GM12873 (cell line): ENCODE measurements around the gene MED4.

Source experiments
- TF ChIP-seq, protein P1 (sequence below): IDR thresholded peaks from 2 replicates; pipeline ENCODE4 v1.5.1; 2012; ENCODE audit warnings: low read depth, mild to moderate bottlenecking, moderate library complexity, low read length, control low read depth; ENCODE audit not compliant: insufficient read depth; ENCODE audit errors: missing control alignments

The MED4 gene

DNA sequence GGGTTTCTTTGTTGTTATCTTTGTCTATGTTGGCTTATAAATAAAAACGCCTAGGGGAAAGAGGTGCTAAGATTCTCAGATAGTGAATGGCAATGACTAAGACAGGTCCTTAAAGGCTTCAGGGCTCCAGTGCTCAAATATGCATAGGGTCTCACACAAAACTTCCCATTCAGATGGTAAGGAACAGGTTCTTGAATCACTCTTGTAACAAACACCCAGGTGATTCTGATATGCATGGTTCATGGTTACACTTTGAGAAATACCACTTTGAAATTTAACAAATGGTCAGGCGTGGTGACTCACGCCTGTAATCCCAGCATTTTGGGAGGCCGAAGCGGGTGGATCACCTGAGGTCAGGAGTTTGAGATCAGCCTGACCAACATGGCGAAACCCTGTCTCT lies 40.3 kb downstream of the MED4 start:
- TF ChIP-seq, protein P1, sequence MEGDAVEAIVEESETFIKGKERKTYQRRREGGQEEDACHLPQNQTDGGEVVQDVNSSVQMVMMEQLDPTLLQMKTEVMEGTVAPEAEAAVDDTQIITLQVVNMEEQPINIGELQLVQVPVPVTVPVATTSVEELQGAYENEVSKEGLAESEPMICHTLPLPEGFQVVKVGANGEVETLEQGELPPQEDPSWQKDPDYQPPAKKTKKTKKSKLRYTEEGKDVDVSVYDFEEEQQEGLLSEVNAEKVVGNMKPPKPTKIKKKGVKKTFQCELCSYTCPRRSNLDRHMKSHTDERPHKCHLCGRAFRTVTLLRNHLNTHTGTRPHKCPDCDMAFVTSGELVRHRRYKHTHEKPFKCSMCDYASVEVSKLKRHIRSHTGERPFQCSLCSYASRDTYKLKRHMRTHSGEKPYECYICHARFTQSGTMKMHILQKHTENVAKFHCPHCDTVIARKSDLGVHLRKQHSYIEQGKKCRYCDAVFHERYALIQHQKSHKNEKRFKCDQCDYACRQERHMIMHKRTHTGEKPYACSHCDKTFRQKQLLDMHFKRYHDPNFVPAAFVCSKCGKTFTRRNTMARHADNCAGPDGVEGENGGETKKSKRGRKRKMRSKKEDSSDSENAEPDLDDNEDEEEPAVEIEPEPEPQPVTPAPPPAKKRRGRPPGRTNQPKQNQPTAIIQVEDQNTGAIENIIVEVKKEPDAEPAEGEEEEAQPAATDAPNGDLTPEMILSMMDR = no peak

DNA sequence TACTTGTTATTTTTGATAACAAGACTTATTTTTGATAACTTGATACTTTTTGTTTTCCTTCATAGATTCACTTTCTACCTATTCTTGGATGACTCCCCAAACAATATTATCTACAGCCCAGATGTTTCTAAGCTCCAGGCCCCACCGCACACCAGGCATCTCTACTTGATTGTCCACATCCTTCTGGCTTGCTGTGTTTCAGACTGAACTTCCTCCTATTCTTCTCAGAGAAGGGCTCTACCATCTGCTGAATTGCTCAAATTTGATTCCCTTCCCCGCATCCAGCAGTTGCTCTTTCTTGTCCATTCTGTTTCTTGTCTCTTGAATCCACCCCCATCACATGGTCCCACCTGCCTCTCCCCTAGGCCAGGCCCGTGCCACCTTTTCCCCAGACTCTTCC lies 44.4 kb downstream of the MED4 start:
- TF ChIP-seq, protein P1 = no peak

DNA sequence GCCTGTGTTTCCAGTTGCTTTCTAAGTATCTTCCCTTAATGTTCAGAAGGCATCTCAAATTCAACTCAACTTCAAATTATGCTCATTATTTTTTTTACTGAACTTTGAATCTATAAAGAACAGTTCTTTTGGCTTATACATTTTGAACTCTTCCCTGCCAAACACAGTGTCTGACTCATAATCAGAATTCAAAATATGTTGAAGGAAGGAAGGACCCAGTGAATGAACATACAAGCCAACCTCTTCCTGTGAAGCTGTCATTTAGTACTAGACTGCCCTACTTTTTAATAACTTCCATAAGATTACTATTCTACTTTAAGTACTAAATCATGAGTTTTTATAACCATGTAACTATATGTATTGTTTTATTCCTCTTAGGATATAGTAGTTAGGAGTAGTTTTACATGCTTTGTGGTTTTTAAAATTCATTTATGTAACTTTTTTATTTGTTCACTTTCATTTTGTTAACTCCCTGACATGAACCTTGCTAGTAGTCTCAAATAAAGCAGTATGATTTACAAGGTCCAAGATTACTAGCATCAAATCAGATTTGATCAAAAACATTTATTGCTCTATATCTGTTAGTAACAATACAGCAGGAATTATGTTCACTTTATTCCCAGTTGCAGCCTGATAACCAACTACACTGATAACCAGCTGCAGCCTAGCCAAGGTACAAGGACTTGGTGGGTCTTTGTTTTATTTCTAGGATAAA lies 51.0 kb downstream of the MED4 start:
- TF ChIP-seq, protein P1 = no peak

DNA sequence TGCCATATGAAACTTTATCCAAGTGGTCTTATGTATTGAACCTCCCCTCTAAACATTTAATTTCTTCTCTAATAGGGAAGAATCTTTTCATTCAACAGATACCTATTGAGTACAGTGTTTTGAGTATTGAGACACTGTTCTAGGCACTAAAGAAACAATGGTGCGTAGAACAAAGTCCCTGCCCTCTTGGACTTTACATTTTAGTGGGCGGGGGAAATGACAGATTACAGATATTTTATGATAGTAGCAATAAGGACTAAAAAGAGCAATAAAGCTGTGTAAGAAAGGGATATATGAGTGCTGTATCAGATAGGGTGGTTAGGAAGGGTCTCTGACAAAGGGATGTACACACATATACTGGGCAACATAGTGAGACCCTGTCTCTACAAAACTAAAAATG lies 52.0 kb downstream of the MED4 start:
- TF ChIP-seq, protein P1 = no peak

DNA sequence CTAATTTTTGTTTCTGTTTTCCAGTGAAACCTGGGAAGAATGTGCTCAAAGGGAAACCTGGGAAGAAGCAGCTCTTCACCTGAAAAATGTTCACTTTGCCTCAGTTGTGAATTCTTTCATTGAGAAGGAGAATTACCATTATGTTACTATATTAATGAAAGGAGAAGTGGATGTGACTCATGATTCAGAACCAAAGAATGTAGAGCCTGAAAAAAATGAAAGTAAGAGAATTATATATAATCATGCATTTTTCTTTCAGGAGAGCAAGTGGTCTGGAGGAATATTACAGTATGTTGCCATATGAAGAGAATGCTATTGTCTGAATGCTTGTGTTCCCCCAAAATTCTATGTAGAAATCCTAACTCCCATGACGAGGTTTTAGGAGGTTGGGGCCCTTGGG lies 54.0 kb downstream of the MED4 start:
- TF ChIP-seq, protein P1 = no peak

DNA sequence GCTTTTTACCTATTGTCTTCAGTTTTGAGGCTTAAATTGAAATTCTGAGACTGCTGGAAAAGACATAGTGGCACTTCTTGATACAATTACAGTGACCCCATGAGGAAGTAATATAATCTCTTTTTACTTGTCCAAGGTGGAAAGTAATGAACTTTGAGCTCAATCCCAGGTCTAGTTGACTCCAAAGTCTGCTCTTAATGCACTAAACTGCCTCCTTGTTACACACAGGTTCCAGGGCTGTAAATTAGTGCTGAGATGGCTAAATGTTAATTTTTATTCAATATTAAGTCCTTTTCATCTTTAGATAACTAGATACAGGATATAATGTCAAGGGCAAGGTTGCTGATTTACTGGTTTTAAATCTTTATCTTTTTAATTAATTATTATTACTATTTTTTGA lies 54.9 kb downstream of the MED4 start:
- TF ChIP-seq, protein P1 = no peak

DNA sequence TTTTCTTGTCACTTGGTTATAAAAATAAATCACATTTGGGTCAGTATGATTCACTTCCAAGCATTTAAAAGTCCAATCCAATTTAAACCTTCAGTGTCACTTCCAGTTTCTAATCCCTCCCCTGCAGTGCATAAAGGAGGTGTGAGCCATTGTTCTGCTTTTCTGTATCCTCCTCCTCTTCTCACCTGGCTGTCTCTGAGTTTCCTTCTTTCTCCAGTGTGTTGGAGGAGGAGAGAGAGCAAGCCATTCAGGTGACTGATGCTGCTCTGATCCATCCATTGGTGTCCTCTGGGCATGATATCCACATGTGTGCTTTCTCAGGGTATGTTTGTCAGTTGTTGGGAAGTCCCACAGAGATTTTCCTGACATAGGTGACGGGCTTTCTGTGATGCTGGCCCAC lies 56.1 kb downstream of the MED4 start:
- TF ChIP-seq, protein P1 = no peak
